ENCODE measurements around the gene ODAD3. TPM values are rescaled to one million over a fixed set of nuclear protein-coding genes. Genes with fewer than 3 reads are reported as not detected.
"Not testable (repeated sequence)": the region's sequence is repeated elsewhere in the genome, so short reads cannot be mapped to it uniquely, and the experiment has no call there.

The ODAD3 gene
- polyA plus RNA-seq (ENCODE audit: insufficient read length in 10 of 10): under 1 TPM in 9 of 10 donors, not detected in 1; 0.16 to 0.46 (median 0.26) TPM
- long read RNA-seq, donor 1, partial matches to known transcripts: 48 of 48 reads
- long read RNA-seq, donor 1, other reads (novel, unspliced or antisense): 0 of 48 reads
- long read RNA-seq, donor 2: 0 reads
- long read RNA-seq, donor 3: 0 reads
- long read RNA-seq, donor 4, partial matches to known transcripts: 43 of 51 reads
- long read RNA-seq, donor 4, other reads (novel, unspliced or antisense): 8 of 51 reads
- long read RNA-seq, donor 5: 0 reads
- long read RNA-seq, donor 6: 0 reads
- long read RNA-seq, donor 7, partial matches to known transcripts: 33 of 43 reads
- long read RNA-seq, donor 7, other reads (novel, unspliced or antisense): 10 of 43 reads
- long read RNA-seq, donor 8, partial matches to known transcripts: 31 of 42 reads
- long read RNA-seq, donor 8, other reads (novel, unspliced or antisense): 11 of 42 reads
- long read RNA-seq, donor 9: 0 reads

GRCh38 chr19:11435057-11435832, at the start of gene ODAD3, which contains the start of gene PRKCSH:
ODAD3 (minus strand) TSS chr19:11435121; CDS start chr19:11435016, 105 bp downstream.
PRKCSH (plus strand) TSS chr19:11435635; CDS start chr19:11436118, 483 bp downstream.
- DNase-seq: peak; percentile 99 to 100 (median 100)

- DNase-seq: no peak
These were observed 48.6 kb upstream of the ODAD3 start for GRCh38 chr19:11483366-11484111.

GRCh38 chr19:11482384-11483050, 47.6 kb upstream of the ODAD3 start:
- peak; percentile 57 to 88 (median 80) for DNase-seq

- peak; percentile 44 to 80 (median 53) for DNase-seq
These were observed 46.8 kb upstream of the ODAD3 start for GRCh38 chr19:11481534-11482383.

GRCh38 chr19:11480715-11481533, 46.0 kb upstream of the ODAD3 start, which contains the start of gene ELAVL3:
ELAVL3 (minus strand) TSS chr19:11481046; CDS start chr19:11480608, 438 bp downstream.
- peak in 1 of 3 donors; percentile 32 for DNase-seq

- DNase-seq: no peak
These were observed 45.2 kb upstream of the ODAD3 start for GRCh38 chr19:11479898-11480714.

- peak in 1 of 3 donors; percentile 27 for DNase-seq
These were observed 44.4 kb upstream of the ODAD3 start for GRCh38 chr19:11479090-11479897.

- no peak for DNase-seq
These were observed 43.5 kb upstream of the ODAD3 start for GRCh38 chr19:11478167-11479089.

GRCh38 chr19:11475861-11476260, 40.9 kb upstream of the ODAD3 start:
- no peak for DNase-seq

GRCh38 chr19:11475343-11475742, 40.4 kb upstream of the ODAD3 start:
- not testable (repeated sequence) for DNase-seq

GRCh38 chr19:11473725-11474124, 38.8 kb upstream of the ODAD3 start:
- DNase-seq: no peak

GRCh38 chr19:11468266-11468845, 33.4 kb upstream of the ODAD3 start:
- not testable (repeated sequence) for DNase-seq

GRCh38 chr19:11465600-11465999, 30.7 kb upstream of the ODAD3 start:
- no peak for DNase-seq

GRCh38 chr19:11464333-11465265, 29.7 kb upstream of the ODAD3 start:
- DNase-seq: no peak

GRCh38 chr19:11463391-11463790, 28.5 kb upstream of the ODAD3 start:
- no peak for DNase-seq

Data from muscle of back (tissue), 13 donors.